Neural progenitor cell (in vitro differentiated cells): ENCODE measurements around the gene LRP2. TPM values are rescaled to one million over a fixed set of nuclear protein-coding genes. Genes with fewer than 3 reads are reported as not detected.

Source experiments
- DNase-seq: peaks from one replicate; pipeline ENCODE4 v3.0.0-alpha.2; 2016; ENCODE audit warnings: low spot score
- H2AFZ ChIP-seq: fragments of 200-600 bp; sonication (generic); replicated peaks from 2 replicates; pipeline ENCODE4 v1.6.1; 2016; ENCODE audit warnings: antibody characterized with exemption
- H3F3A ChIP-seq: fragments of 200-600 bp; sonication (generic); 2 replicates; pipeline ENCODE4 v1.6.1; 2016; ENCODE audit warnings: antibody characterized with exemption, low read depth
- H3K27ac ChIP-seq: fragments of 200-600 bp; sonication (generic); 2 replicates; pipeline ENCODE4 v1.5.1; 2016; ENCODE audit warnings: mild to moderate bottlenecking
- H3K27me3 ChIP-seq: fragments of 200-600 bp; sonication (generic); 2 replicates; pipeline ENCODE4 v1.6.1; 2016; ENCODE audit warnings: mild to moderate bottlenecking, moderate library complexity
- H3K36me3 ChIP-seq: fragments of 200-600 bp; sonication (generic); 2 replicates; pipeline ENCODE4 v1.5.1; 2016
- H3K4me1 ChIP-seq: fragments of 200-600 bp; sonication (generic); 2 replicates; pipeline ENCODE4 v1.6.1; 2016; ENCODE audit warnings: mixed run types
- H3K4me2 ChIP-seq: fragments of 200-600 bp; sonication (generic); 2 replicates; pipeline ENCODE4 v1.6.1; 2016
- H3K4me3 ChIP-seq: fragments of 200-600 bp; sonication (generic); 2 replicates; pipeline ENCODE4 v1.5.1; 2016
- H3K79me2 ChIP-seq: fragments of 200-600 bp; sonication (generic); 2 replicates; pipeline ENCODE4 v1.6.1; 2016; ENCODE audit warnings: low read depth
- H3K9ac ChIP-seq: fragments of 200-600 bp; sonication (generic); 2 replicates; pipeline ENCODE4 v1.6.1; 2016
- H3K9me3 ChIP-seq: fragments of 200-600 bp; sonication (generic); 2 replicates; pipeline ENCODE4 v1.5.1; 2016; ENCODE audit warnings: low read depth
- H4K20me1 ChIP-seq: fragments of 200-600 bp; sonication (generic); 2 replicates; pipeline ENCODE4 v1.6.1; 2016; ENCODE audit warnings: low read depth
- H3K27ac Mint-ChIP-seq: 3 replicates; pipeline ENCODE4 v1.8.0; 2021; ENCODE audit warnings: mixed read lengths
- H3K27me3 Mint-ChIP-seq: 2 replicates; pipeline ENCODE4 v1.8.0; 2022; ENCODE audit warnings: low read depth, mild to moderate bottlenecking, inconsistent platforms, moderate library complexity, mixed read lengths; ENCODE audit not compliant: insufficient read depth
- H3K36me3 Mint-ChIP-seq: 3 replicates; pipeline ENCODE4 v1.8.0; 2021; ENCODE audit warnings: mixed read lengths
- H3K4me1 Mint-ChIP-seq: 3 replicates; pipeline ENCODE4 v1.8.0; 2021; ENCODE audit warnings: mixed read lengths
- H3K4me3 Mint-ChIP-seq: 3 replicates; pipeline ENCODE4 v1.8.0; 2021; ENCODE audit warnings: mild to moderate bottlenecking, moderate library complexity, mixed read lengths
- H3K9me3 Mint-ChIP-seq: 3 replicates; pipeline ENCODE4 v1.8.0; 2020; ENCODE audit warnings: mixed read lengths
- CTCF ChIP-seq: fragments of 200-600 bp; sonication (generic); IDR thresholded peaks from 2 replicates; pipeline ENCODE4 v1.5.1; 2017; ENCODE audit warnings: antibody characterized with exemption, mild to moderate bottlenecking
- EZH2 ChIP-seq: fragments of 200-600 bp; sonication (generic); IDR thresholded peaks from 2 replicates; pipeline ENCODE4 v1.6.1; 2017; ENCODE audit warnings: antibody characterized with exemption, mild to moderate bottlenecking, moderate library complexity
- EZH2phosphoT487 ChIP-seq: fragments of 200-600 bp; sonication (generic); IDR thresholded peaks from 2 replicates; pipeline ENCODE4 v1.6.1; 2017; ENCODE audit warnings: antibody characterized with exemption
- total RNA-seq: library from RNA; depleted of rRNA; stranded (reverse); fragments of >200 nt; gene quantifications from 2 replicates; pipeline ENCODE4 v1.2.3, GENCODE V29; 2015; ENCODE audit warnings: low replicate concordance

The LRP2 gene
- total RNA-seq, 1 donor from 2014 or later: 143 TPM

- Histone ChIP-seq H3K9me3 (no peaks in the 10 kb centered on the region), H3K4me2 (peak overlapping the region; percentile 80), H3K9ac (no peak overlapping the region), H2AFZ (no peak overlapping the region), H3F3A (peaks cover 68% of the 10 kb centered on the region), H3K4me3 (no peak overlapping the region), H3K36me3 (peaks cover 27% of the 10 kb centered on the region), H3K4me1 (peaks cover 54% of the 10 kb centered on the region), H3K79me2 (peaks cover 30% of the 10 kb centered on the region), H4K20me1 (peaks cover 23% of the 10 kb centered on the region), H3K27ac (peak overlapping the region; percentile 96), H3K27me3 (no peaks in the 10 kb centered on the region)
- peak overlapping the region; percentile 44 for H3K27ac Mint-ChIP-seq
- H3K36me3 Mint-ChIP-seq: peaks cover 16% of the 10 kb centered on the region
- H3K27me3 Mint-ChIP-seq: peaks cover 2% of the 10 kb centered on the region
- no peak overlapping the region for H3K4me3 Mint-ChIP-seq
- no peak for DNase-seq
- no peaks in the 10 kb centered on the region for H3K9me3 Mint-ChIP-seq
- no peak for TF ChIP-seq CTCF
- TF ChIP-seq EZH2phosphoT487: no peak
- no peak for TF ChIP-seq EZH2
- H3K4me1 Mint-ChIP-seq: peaks cover 44% of the 10 kb centered on the region
Measured at GRCh38 chr2:169303579-169304305, 58.6 kb downstream of the LRP2 start.

DNA sequence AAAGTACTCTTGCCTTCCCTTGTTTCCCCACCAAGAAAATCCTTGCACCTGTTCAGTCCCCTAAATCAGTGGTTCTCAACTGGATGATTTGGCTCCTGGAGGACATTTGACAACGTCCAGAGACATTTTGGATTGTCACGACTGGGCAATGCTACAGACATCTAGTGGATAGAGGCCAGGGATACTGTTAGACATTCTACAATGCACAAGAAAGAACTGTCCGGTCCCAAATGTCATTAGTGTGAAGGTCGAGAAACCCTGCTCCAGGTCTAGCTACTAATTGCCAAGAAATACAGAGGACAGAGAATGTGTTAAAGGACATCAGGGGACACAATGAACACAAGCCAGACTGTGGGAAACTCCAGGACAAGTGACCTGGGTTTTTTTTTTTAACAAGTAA is 60.0 kb downstream of the LRP2 start:
- Histone ChIP-seq H2AFZ (no peak overlapping the region), H3K4me2 (peak overlapping the region; percentile 80), H3K36me3 (peaks cover 24% of the 10 kb centered on the region), H3K4me3 (no peak overlapping the region), H4K20me1 (peaks cover 28% of the 10 kb centered on the region), H3K79me2 (peaks cover 44% of the 10 kb centered on the region), H3K9ac (no peak overlapping the region), H3K27me3 (no peaks in the 10 kb centered on the region), H3K9me3 (no peaks in the 10 kb centered on the region), H3K4me1 (peaks cover 68% of the 10 kb centered on the region), H3K27ac (peak overlapping the region; percentile 96), H3F3A (peaks cover 63% of the 10 kb centered on the region)
- TF ChIP-seq EZH2: no peak
- no peak for TF ChIP-seq EZH2phosphoT487
- TF ChIP-seq CTCF: no peak
- Mint-ChIP-seq H3K4me1 (peaks cover 46% of the 10 kb centered on the region), H3K27me3 (no peaks in the 10 kb centered on the region), H3K36me3 (peaks cover 16% of the 10 kb centered on the region), H3K27ac (no peak overlapping the region), H3K9me3 (no peaks in the 10 kb centered on the region), H3K4me3 (no peak overlapping the region)
- peak; percentile 46 for DNase-seq

DNA sequence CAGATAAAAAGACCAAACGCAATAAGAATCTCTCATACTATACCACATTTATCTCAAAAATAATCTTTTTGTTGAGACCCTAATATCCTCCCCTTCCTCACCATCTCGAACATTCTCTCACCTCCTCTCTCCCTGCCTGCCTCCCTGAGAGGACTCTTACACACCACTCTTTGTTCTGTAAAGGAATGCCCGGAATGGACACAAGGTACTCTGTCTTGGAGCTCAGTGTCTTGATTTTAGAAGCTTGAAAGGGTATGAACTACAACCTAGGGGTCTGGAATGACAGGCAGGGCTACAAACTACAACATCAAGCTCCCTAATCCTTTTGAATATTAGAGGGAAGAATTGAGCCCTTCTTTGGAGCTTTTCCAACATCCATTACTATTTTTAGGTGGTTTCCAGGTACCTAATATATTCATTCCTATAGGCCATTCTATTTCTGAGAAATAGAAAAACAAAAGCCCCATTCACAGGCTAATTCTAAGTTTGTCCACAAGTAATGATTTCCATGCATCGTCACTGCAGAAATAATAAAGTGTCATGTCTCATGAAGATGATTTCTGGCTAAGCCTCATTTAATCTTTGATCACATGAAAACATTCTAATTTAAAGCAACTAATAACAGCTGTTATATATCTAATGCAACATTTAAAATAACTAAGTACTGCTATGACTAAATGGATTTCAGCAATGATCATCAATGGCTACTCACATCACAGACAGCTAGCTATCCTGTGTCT is 60.6 kb downstream of the LRP2 start:
- H2AFZ ChIP-seq: no peak overlapping the region

More for the DNA sequence above, 60.6 kb downstream of the LRP2 start:
- peaks cover 52% of the 10 kb centered on the region for H3K4me1 Mint-ChIP-seq
- H3K9me3 Mint-ChIP-seq: no peaks in the 10 kb centered on the region
- H3K27ac ChIP-seq: peak overlapping the region; percentile 96
- H3K9ac ChIP-seq: no peak overlapping the region
- H3K79me2 ChIP-seq: peaks cover 50% of the 10 kb centered on the region
- DNase-seq: peak; percentile 80
- peak overlapping the region; percentile 38 for H3K4me3 ChIP-seq
- no peaks in the 10 kb centered on the region for H3K27me3 Mint-ChIP-seq
- peaks cover 28% of the 10 kb centered on the region for H4K20me1 ChIP-seq
- peaks cover 19% of the 10 kb centered on the region for H3K36me3 Mint-ChIP-seq
- H3K9me3 ChIP-seq: no peaks in the 10 kb centered on the region
- peaks cover 74% of the 10 kb centered on the region for H3K4me1 ChIP-seq
- H3K27ac Mint-ChIP-seq: no peak overlapping the region
- H3K27me3 ChIP-seq: no peaks in the 10 kb centered on the region
- H3K36me3 ChIP-seq: peaks cover 18% of the 10 kb centered on the region
- H3F3A ChIP-seq: peaks cover 63% of the 10 kb centered on the region
- H3K4me3 Mint-ChIP-seq: peak overlapping the region; percentile 16
- no peak for TF ChIP-seq EZH2phosphoT487
- no peak for TF ChIP-seq CTCF
- TF ChIP-seq EZH2: no peak
- peak overlapping the region; percentile 80 for H3K4me2 ChIP-seq
